Sigmoid colon (tissue), 7 donors: ENCODE data around the gene MED28. TPM values are rescaled to one million over a fixed set of nuclear protein-coding genes. Genes with fewer than 3 reads are reported as not detected.
"Not testable (repeated sequence)": the region's sequence is repeated elsewhere in the genome, so short reads cannot be mapped to it uniquely, and the experiment has no call there.

ENCODE experiments used
- DNase-seq: peaks from one replicate; pipeline ENCODE4 v3.0.0-alpha.2; 2019
- H3K27ac ChIP-seq, 4 donors: fragments of 200-600 bp; sonication (generic); one replicate each; pipeline ENCODE4 v1.5.1; 2016 to 2019; ENCODE audit warnings: mild to moderate bottlenecking in 1 of 4
- H3K27me3 ChIP-seq, 3 donors: fragments of 200-600 bp; sonication (generic); one replicate each; pipeline ENCODE4 v1.5.1; 2019; ENCODE audit warnings: mild to moderate bottlenecking in 1 of 3
- H3K36me3 ChIP-seq, 4 donors: fragments of 200-600 bp; sonication (generic); one replicate each; pipeline ENCODE4 v1.5.1; 2016 to 2019
- H3K4me1 ChIP-seq, 4 donors: fragments of 200-600 bp; sonication (generic); one replicate each; pipeline ENCODE4 v1.5.1; 2017 to 2019
- H3K4me3 ChIP-seq, 4 donors: fragments of 200-600 bp; sonication (generic); one replicate each; pipeline ENCODE4 v1.5.1; 2017 to 2019; ENCODE audit warnings: mild to moderate bottlenecking in 2 of 4, moderate library complexity in 1 of 4
- H3K9me3 ChIP-seq, 4 donors: fragments of 200-600 bp in 3 of 4; sonication (generic) in 3 of 4; one replicate each; pipeline versions ENCODE4 v1.5.1 to v1.6.1; 2013 to 2019
- CTCF ChIP-seq, 4 experiments: fragments of 450-650 bp in 3 of 4; fragments of 200-600 bp in 1 of 4; IDR thresholded peaks; one replicate each; pipeline ENCODE4 v1.5.1; 2016 to 2019; ENCODE audit warnings: antibody characterized with exemption in 4 of 4, mild to moderate bottlenecking in 3 of 4, moderate library complexity in 2 of 4
- EP300 ChIP-seq, 4 donors: sonication (generic); formaldehyde crosslinking; IDR thresholded peaks; one replicate each; pipeline ENCODE4 v1.6.1; 2017; ENCODE audit warnings: antibody characterized with exemption in 4 of 4
- POLR2A ChIP-seq, 2 donors: fragments of 450-650 bp; IDR thresholded peaks; one replicate each; pipeline ENCODE4 v1.6.1; 2016; ENCODE audit warnings: antibody characterized with exemption in 2 of 2, mild to moderate bottlenecking in 2 of 2, moderate library complexity in 2 of 2
- POLR2AphosphoS5 ChIP-seq, 4 donors: sonication (generic); formaldehyde crosslinking; IDR thresholded peaks; one replicate each; pipeline ENCODE4 v1.6.1; 2017; ENCODE audit warnings: antibody characterized with exemption in 4 of 4
- WGBS, 2 donors: extraction: QIAGEN DNeasy Blood & Tissue Kit; methylation state at CpG; one replicate each; pipeline ENCODE4 v1.1.7; 2013; 5-methylcytosine and 5-hydroxymethylcytosine counted together
- intact Hi-C: fragments of 100-400 bp; cut with DNase I; formaldehyde crosslinking; loops from one replicate; pipeline ENCODE4 v1.15.1; 2023
- polyA plus RNA-seq, 3 donors: library from polyadenylated mRNA; stranded (reverse); fragments of 200-250 nt; gene quantifications; one replicate each; pipeline ENCODE4 v1.2.3, GENCODE V29; 2013
- total RNA-seq, 4 donors: library from RNA; depleted of rRNA; stranded (reverse); fragments of >200 nt; gene quantifications; one replicate each; pipeline ENCODE4 v1.1.0, GENCODE V29; 2016
- donor health status: healthy with polysubstance abuse.
- donor health status: Bipolar disorder and iron deficiency.
- donor health status: healthy.

MED28 gene
- total and polyA plus RNA-seq, 7 donors: 8.4 to 24.0 (median 17.1) TPM

- no peaks in the 10 kb centered on the region for H3K9me3 ChIP-seq
- no peaks in the 10 kb centered on the region for H3K36me3 ChIP-seq
- 78 to 89% methylated on average over 5 of the region's 5 CpGs for WGBS, 2 donors
- no peaks in the 10 kb centered on the region for H3K4me1 ChIP-seq
- peaks cover 0 to 8% (median 0%) of the 10 kb centered on the region in 3 donors for H3K27me3 ChIP-seq
- no peak for DNase-seq
- intact Hi-C loops: no loop called here
- TF ChIP-seq POLR2AphosphoS5 (IDR thresholded peaks at IDR 0.05): no peak
- no peak for TF ChIP-seq EP300 (IDR thresholded peaks at IDR 0.05)
- no peak for TF ChIP-seq CTCF (IDR thresholded peaks at IDR 0.05)
- no peak for TF ChIP-seq POLR2A (IDR thresholded peaks at IDR 0.05)
- no peak overlapping the region for H3K27ac ChIP-seq
- no peak overlapping the region for H3K4me3 ChIP-seq
Observed at GRCh38 chr4:17647927-17648326, 33.5 kb downstream of the MED28 start.

DNA sequence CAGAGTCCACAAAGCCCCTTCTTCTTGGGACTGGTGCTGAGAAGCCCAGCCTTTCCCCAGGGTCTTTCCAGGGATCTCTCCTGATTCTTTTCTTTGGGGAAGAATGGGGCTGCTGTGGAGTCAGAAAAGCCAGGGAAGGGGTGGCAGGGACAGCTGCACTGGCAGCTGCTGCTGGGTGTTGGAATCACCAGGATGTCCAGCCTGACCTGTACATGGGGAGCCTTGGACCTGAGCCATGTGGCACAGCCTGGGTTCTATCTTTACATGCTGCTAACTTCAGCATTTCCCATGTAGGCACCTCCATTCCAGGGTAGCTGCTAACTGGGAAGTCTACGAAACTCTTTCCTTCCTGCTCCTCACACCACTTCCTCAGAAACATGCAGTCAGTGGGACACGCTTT is 36.0 kb downstream of the MED28 start:
- H3K4me3 ChIP-seq: no peak overlapping the region
- H3K27ac ChIP-seq: no peak overlapping the region
- TF ChIP-seq POLR2AphosphoS5 (IDR thresholded peaks at IDR 0.05) (no peak), CTCF (IDR thresholded peaks at IDR 0.05) (no peak), POLR2A (IDR thresholded peaks at IDR 0.05) (no peak), EP300 (IDR thresholded peaks at IDR 0.05) (no peak)
- no peaks in the 10 kb centered on the region for H3K27me3 ChIP-seq
- intact Hi-C loops: no loop called here
- WGBS, 2 donors: 82 to 84% methylated on average over 2 of the region's 2 CpGs
- no peak for DNase-seq
- no peaks in the 10 kb centered on the region for H3K4me1 ChIP-seq
- H3K36me3 ChIP-seq: no peaks in the 10 kb centered on the region
- H3K9me3 ChIP-seq: no peaks in the 10 kb centered on the region

DNA sequence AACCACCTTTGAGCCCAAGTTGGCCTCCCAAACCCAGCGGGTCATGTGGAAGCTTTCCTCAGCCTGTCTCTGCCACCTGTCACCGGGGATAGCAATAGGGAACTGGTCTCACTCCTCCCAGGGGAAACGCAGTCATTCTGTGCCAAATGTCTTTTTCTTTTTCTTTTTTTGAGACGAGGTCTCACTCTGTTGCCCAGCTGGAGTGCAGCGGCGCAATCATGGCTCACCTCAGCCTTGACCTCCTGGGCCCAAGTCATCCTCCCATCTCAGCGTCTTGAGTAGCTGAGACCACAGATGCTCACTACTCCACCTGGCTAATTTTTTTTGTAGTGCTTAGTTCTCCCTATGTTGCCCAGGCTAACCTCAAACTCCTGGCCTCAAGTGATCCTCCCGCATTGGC is 40.3 kb downstream of the MED28 start:
- intact Hi-C loops: no loop called here
- no peak for DNase-seq
- TF ChIP-seq CTCF (IDR thresholded peaks at IDR 0.05) (no peak), EP300 (IDR thresholded peaks at IDR 0.05) (no peak), POLR2AphosphoS5 (IDR thresholded peaks at IDR 0.05) (no peak), POLR2A (IDR thresholded peaks at IDR 0.05) (no peak)

DNA sequence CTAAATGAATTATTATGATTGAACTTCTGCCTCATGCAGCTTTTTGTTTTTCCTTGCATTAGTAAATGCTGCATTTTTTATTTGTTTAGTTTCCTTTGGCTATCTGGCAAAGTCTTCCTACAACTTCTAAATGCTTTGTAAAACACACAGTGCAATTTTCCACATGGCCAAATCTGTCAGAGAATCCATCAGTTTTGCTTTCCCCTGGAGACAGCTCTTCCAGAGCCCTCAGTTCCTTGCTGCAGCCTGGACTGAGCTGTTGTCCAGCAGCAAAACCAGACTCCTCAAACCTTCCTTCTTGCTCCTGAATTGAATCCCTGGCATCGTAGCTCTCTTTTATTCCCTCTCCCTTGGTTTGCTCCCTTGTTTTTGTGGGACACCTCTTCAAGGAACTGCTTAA is 42.6 kb downstream of the MED28 start:
- intact Hi-C loops: no loop called here
- H3K4me3 ChIP-seq: no peak overlapping the region
- H3K9me3 ChIP-seq: no peaks in the 10 kb centered on the region
- no peak for DNase-seq
- 78 to 90% methylated on average over 1 of the region's 1 CpG for WGBS, 2 donors
- no peak for TF ChIP-seq POLR2AphosphoS5 (IDR thresholded peaks at IDR 0.05)
- TF ChIP-seq CTCF (IDR thresholded peaks at IDR 0.05): no peak
- no peak for TF ChIP-seq EP300 (IDR thresholded peaks at IDR 0.05)
- no peak for TF ChIP-seq POLR2A (IDR thresholded peaks at IDR 0.05)
- no peaks in the 10 kb centered on the region for H3K36me3 ChIP-seq
- no peaks in the 10 kb centered on the region for H3K4me1 ChIP-seq
- no peaks in the 10 kb centered on the region for H3K27me3 ChIP-seq
- H3K27ac ChIP-seq: no peak overlapping the region

More for the DNA sequence above, 40.3 kb downstream of the MED28 start:
- Histone ChIP-seq H3K4me3 (no peak overlapping the region), H3K27ac (no peak overlapping the region), H3K4me1 (no peaks in the 10 kb centered on the region), H3K36me3 (no peaks in the 10 kb centered on the region), H3K9me3 (no peaks in the 10 kb centered on the region), H3K27me3 (no peaks in the 10 kb centered on the region)
- WGBS, 2 donors: 84 to 85% methylated on average over 8 of the region's 8 CpGs

GRCh38 chr4:17657849-17658248 is 43.4 kb downstream of the MED28 start:
- Histone ChIP-seq H3K27me3 (no peaks in the 10 kb centered on the region), H3K9me3 (no peaks in the 10 kb centered on the region), H3K27ac (no peak overlapping the region), H3K4me1 (no peaks in the 10 kb centered on the region), H3K4me3 (no peak overlapping the region), H3K36me3 (no peaks in the 10 kb centered on the region)
- WGBS, 2 donors: 83% methylated on average over 9 of the region's 9 CpGs
- intact Hi-C loops: no loop called here
- DNase-seq: no peak
- no peak for TF ChIP-seq POLR2A (IDR thresholded peaks at IDR 0.05)
- TF ChIP-seq POLR2AphosphoS5 (IDR thresholded peaks at IDR 0.05): no peak
- TF ChIP-seq CTCF (IDR thresholded peaks at IDR 0.05): no peak
- TF ChIP-seq EP300 (IDR thresholded peaks at IDR 0.05): no peak

- H3K4me1 ChIP-seq, DNase-seq, H3K9me3 ChIP-seq, H3K27me3 ChIP-seq, H3K36me3 ChIP-seq, H3K4me3 ChIP-seq, intact Hi-C loops, H3K27ac ChIP-seq: not testable (repeated sequence)
- 97 to 99% methylated on average over 8 of the region's 8 CpGs for WGBS, 2 donors
Observed at GRCh38 chr4:17659196-17659595, 44.8 kb downstream of the MED28 start.
